ENCODE data around the gene DNAAF9.
"Not testable (repeated sequence)": the region's sequence is repeated elsewhere in the genome, so short reads cannot be mapped to it uniquely, and the experiment has no call there.

GRCh38 chr20:3426766-3427165 lies 19.3 kb upstream of the DNAAF9 start:
- TF ChIP-seq POLR2A (IDR thresholded peaks at IDR 0.05; ENCODE audit: low read length); GATA1 (IDR thresholded peaks at IDR 0.05; ENCODE audit: low read depth, low read length): not testable (repeated sequence)

All from erythroblast (primary cell).